A204.1 (cell line): Measurements from ENCODE around the gene HPD.
"Not testable (repeated sequence)": the region's sequence is repeated elsewhere in the genome, so short reads cannot be mapped to it uniquely, and the experiment has no call there.

Source experiments
- FAIRE-seq: peaks from 2 replicates; lab custom pipeline; 2012; peaks lifted over from hg19 to GRCh38; lab: Jason Lieb, UNC

The HPD gene

DNA sequence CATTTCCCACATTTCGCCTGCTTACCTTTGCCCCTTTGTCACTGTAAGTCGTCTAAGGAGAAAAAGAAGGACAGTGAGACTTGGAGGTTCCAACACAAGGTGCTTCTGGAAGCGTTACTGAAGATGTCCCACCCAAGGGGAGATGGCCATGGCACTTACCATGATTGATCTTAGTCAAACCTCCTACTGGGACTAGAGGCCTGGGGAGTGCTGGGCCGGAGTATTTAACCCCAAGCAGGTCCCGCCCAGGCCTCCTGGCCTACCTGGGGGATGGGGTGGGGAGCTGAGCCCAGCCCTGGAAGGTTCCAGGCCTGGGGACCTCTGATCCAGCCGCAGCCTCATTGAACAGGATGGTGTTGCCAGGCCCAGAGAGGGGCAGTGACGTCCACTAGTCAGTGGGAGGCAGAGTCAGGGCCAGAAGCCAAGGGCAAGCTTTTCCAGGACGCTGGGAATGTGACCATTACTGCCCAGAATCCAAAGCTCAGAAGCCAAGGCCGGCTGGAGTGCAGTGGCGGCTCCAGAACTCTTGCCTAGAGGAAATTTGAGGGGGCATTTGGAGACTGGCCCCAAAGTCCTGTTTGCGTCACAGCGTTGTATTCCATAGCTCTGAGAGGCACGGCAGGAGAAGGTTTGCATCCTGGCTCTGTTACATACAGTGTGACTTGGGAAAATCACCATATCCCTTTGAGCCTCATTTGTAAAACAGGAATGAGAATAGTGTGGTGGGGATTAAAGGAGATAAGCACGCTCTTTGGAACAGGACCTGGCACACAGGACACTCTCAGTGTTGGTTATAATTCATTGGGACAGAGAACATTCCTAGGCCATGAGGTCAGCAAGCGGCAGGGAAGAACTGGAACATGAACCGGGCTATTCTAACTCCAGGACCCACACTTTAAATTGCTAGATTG lies at the start of gene HPD:
HPD (minus strand) TSS at position 198 of the 911 bp plus-strand sequence; CDS start at position 162, 36 bp downstream.
- no peak for FAIRE-seq

DNA sequence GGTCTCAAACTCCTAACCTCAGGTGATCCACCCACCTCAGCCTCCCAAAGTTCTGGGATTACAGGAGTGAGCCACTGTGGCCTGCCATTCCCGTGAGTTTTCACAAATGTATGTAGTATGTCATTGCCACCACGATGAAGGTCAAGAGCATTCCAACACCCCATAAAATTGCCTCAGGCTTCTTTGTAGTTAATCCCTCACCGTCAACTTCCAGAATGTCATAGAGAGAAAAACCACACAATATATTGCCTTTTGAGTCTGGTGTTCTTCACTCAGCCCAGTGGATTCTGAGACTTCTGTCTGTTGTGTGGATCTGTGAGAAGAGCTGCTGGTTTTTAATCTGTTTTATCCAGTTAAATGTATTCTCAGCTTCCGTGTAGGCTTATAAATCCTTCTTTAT lies 47.1 kb upstream of the HPD start:
- FAIRE-seq, result no peak

DNA sequence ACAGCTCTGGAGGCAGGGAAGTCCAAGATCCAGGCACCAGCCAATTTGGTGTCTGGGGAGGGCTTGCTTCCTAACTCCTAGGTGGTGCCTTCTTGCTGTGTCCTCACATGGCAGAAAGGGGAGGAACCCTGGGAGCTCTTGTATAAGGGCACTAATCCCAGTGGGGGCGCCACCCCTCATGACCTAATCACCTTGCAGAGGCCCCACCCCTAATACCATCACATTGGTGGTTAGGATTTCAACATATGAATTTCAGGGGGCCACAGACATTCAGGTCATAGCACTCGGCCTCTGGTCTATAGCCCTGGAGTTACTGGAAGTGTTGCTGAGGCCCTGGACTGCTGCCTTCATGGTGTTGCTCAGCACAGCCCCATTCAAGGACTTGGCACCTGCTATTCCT lies 44.5 kb upstream of the HPD start:
- FAIRE-seq, result no peak

DNA sequence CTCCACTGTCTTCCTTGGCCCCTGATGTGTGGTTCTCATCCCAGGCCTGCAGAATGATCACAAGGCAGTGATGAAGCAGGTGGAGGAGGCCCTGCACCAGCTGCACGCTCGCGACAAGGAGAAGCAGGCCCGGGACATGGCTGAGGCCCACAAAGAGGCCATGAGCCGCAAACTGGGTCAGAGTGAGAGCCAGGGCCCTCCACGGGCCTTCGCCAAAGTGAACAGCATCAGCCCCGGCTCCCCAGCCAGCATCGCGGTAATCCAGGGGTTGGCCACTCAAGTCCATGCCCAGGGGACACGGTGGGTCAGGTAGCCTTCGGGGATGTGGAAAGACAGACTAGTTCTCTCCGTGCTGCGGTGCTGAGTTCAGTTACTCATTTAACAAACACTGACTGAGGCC lies 40.9 kb upstream of the HPD start:
- no peak for FAIRE-seq

DNA sequence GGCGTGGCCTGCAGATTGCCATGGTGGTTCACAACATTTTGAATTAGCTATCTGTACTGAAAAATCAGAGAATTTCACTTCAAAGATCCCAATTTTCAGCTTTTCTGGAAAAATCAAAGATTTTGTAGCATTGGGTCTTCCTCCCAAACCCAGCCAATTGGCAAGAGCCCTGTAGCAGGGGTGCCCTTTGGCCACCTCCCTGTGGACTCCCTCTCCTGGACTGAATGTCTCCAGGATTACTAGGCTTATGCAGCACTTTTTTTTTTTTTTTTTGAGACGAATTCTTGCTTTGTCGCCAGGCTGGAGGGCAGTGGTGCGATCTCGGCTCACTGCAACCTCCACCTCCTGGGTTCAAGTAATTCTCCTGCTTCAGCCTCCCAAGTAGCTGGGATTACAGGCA lies 39.6 kb upstream of the HPD start:
- no peak for FAIRE-seq

DNA sequence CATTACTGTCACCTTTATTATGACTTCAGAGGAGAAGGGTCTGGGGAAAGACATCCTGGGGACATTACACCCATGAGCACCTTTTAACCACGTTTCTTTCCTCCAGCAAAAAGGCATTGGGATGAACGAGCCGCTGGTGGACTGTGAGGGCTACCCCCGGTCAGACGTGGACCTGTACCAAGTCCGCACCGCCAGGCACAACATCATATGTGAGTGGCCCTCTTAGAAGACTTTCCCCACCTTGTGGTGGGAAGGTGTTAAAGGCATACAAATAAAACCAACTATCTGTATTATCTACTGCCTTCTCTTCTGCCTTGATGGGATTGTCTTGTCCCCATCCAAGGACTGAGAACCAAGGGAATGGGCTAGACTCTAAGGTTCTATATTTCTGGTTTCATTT lies 36.0 kb upstream of the HPD start:
- FAIRE-seq, result no peak

DNA sequence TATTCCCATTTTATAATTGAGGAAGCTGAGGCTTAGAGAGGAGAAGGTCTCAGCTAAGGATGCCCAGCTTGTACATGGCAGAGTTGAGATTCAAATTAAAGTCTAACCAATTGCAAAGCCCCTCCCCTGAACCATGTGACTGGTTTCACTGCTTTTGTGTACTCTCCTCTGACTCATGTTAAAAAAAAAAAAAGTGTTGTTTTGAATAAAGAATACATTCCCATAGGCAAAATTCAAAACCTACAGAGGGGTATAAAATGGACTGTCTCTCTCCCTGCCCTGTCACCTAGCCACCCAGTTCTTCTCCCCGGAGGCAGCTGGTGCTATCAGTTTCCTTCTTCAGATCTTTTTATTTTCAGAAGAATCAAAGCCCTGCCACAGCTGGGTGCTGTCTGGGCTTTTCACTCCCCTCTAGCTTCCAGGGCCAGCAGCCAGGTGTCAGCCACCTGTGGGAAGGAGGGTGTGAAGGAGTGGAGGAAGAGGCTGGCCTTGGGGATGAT lies 35.4 kb upstream of the HPD start:
- FAIRE-seq, result no peak

DNA sequence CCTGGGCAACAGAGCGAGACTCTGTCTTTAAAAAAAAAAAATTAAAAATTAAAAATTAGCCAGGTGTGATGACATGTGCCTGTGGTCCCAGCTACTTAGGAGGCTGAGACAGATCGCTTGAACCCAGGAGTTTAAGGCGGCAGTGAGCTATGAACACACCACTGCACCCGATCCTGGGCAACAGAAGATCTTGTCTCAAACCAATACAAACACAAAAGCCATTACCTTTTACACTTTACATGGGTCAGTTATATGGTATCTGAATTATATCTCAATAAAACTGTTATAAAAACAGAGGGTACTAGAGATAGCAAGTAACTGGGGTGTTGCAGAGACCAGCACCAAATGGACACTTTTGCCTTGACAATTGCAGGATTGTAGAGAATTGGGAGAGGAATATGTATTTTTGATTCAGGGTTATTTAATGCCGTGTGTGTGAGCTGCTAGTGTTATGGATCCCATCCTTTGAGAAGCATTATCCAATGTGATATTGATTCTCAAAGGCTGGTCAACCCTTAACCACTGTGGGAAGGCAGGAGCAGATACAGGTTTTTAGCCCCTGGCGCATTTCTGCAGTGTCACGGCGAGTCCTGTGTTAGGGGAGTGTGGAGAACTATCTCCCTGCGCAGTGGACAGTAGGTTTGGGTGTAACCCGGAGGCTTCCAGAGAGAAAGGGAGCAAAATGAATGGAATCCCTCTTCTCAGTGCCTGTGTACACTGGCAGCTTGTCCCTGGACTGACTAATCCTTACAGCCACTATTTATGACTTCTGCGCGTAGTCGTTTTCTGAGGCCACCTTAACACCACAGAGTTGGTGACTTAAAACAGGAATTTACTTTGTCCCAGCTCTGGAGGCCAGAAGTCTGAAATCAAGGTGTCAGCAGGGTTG lies 34.3 kb upstream of the HPD start:
- FAIRE-seq, result no peak

DNA sequence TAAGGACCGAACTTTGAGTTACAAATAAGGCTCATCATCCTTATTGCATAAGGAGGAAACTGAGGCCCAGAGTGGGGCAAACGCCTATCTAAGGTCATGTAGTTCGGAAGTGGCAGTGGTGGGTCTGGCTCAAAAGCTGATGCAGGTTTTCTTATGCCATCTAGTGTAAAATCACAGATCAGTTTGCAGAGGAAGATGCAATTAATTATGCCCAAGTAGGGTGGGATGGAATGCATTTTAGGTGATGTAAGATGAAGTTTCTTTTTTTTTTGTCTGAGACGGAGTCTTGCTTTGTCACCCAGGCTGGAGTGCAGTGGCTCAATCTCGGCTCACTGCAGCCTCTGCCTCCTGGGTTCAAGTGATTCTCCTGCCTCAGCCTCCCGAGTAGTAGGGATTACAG lies 31.0 kb upstream of the HPD start:
- not testable (repeated sequence) for FAIRE-seq

DNA sequence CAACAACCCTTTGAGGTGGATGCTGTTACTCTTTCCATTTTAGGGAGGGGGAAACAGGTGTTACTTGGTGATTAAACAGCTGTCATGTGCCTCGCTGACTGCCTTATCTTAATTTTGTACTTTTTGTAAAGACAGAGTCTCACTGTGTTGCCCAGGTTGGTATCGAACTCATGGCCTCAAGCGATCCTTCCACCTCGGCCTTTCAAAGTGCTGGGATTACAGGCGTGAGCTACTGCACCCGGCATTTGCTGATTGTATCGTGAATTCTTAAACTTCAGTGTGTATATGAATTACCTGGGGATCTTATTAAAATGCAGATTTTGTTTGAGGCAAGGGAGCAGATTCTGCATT lies 30.6 kb upstream of the HPD start:
- FAIRE-seq, result no peak

DNA sequence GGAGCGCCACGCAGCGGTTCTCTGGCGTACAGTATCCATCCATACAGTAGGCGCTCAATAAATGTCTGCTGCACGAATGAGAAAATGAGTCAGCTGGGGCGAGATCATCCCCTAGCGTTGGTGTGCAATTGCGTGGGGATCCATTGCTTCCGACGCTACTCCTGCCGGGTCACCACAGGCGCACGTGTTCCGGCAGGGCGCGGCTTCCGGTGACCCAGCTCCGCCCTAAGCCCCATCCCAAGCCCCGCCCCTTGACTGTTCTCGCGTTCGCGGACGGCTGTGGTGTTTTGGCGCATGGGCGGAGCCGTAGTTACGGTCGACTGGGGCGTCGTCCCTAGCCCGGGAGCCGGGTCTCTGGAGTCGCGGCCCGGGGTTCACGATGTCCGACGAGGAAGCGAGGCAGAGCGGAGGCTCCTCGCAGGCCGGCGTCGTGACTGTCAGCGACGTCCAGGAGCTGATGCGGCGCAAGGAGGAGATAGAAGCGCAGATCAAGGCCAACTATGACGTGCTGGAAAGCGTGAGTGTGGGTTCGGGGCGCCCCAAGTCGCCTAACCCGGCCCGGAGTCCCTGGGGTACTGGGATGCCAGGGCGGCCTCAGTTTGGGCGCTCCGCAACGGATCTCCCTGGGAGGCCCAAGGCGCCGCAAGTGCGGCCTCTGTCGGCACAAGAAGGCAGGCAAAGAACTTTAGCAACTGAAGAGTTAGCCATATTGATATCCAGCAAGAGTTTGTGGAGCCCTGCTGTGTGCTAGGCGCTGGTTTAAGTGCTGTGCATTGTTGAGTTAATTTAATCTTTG lies 30.0 kb upstream of the HPD start, which contains the start of gene PSMD9:
PSMD9 (plus strand) TSS at position 313 of the 796 bp plus-strand sequence; CDS start at position 380, 67 bp downstream.
- peak; percentile 94 for FAIRE-seq

DNA sequence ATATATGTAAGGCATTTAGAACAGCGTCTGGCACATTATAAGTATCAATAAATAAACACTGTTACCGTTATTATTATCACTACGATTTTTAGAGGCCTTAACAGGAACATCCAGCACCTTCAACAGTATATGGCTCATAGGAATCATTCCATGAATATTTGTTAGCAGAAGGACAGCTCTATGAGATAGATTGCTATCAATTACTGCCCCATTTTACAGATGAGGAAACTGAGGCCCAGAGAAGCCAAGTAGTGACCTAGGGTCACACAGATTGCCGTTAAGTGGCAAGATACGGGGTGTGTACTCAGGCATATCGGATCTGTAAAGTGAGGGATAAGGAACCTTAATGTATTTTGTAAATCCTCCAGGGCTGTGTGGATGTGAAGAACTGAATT lies 29.4 kb upstream of the HPD start:
- FAIRE-seq, result no peak

DNA sequence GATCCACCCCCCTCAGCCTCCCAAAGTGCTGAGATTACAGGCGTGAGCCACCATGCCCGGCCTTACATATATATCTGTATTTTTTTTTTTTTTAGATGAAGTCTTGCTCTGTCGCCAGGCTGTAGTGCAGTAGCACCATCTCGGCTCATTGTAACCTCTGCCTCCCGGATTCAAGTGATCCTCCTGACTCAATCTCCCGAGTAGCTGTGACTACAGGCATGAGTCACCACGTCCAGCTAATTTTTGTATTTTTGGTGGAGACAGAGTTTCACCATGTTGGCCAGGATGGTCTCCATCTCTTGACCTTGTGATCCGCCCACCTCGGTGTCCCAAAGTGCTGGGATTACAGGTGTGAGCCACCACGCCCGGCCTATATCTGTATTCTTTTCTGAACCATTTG lies 26.5 kb upstream of the HPD start:
- not testable (repeated sequence) for FAIRE-seq

DNA sequence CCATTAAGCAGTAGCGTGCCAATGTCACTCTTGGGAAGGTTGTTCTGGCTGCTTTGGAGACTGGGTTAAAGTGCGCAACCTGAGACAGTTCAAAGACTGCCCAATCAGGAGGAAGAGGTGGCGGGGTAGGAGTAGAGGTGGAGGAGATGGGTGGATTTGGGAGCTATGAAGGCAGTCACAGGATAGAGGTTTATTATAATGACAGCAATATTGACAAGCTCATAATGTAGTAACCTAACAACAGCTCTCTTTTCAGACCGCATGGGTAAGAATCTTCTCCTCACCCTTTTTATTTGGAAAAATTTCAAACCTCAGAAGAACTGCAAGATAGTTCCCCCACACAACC lies 24.6 kb upstream of the HPD start:
- FAIRE-seq, result no peak

DNA sequence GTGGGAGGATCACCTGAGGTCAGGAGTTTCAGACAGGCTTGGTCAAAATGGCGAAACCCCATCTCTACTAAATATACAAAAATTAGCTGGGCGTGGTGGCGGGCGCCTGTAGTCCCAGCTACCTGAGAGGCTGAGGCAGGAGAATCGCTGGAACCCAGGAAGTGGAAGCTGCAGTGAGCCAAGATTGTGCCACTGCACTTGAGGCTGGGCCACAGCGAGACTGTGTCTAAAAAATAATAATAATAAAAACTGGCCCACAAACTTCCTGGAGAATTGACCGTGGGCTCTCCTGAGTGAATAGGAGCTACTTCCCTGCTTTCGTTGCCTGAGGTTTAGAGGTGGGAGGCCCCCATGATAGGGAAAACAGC lies 17.4 kb upstream of the HPD start:
- FAIRE-seq, result not testable (repeated sequence)

DNA sequence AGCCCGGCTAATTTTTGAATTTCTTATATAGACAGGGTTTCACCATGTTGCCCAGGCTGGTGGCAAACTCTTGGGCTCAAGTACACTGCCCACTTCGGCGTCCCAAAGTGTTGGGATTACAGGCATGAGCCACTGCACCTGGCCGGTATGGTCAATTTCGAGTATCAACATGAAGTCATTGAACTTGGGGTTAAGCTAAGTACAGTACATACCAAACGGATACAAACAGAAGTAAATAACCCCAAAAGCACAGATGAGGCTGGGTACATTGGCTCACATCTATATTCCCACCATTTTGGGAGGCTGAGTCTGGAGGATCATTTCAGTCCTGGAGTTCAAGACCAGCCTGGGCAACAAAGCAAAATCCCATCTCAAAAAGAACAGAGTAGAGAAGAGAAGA lies 16.9 kb upstream of the HPD start:
- FAIRE-seq, result no peak

DNA sequence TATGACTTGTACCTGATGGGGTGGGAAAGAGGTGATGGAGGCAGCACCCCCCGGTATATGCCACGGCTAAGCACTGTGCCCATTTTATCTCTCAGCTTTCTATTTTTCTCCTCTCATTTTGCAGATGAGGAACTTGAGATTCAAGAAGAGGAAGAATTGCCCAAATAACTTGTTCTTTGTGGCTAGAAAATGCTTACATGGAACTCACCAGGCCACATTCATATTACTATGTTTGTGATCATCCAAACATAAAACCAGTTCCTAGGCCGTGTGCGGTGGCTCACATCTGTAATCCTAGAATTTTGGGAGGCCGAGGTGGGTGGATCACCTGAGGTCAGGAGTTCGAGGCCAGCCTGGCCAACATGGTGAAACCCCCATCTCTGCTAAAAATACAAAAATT lies 15.4 kb upstream of the HPD start:
- FAIRE-seq, result no peak

DNA sequence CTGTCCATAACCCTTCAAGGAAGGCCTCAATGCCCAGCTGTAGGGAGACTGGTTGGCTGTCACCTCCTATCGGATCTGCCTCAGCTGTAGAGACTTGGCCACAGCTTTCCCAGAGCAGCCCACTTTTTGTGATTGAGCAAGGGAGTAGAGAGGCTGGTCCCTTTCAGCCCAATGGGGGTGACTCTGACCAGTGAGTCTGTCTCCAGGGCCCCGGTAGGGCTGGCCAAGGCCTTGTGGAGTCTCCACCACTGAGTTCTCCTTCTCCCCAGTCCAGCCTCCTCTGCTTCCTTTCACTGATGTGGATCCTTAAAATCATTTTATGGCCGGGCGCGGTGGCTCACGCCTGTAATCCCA lies 14.5 kb upstream of the HPD start:
- FAIRE-seq, result no peak

DNA sequence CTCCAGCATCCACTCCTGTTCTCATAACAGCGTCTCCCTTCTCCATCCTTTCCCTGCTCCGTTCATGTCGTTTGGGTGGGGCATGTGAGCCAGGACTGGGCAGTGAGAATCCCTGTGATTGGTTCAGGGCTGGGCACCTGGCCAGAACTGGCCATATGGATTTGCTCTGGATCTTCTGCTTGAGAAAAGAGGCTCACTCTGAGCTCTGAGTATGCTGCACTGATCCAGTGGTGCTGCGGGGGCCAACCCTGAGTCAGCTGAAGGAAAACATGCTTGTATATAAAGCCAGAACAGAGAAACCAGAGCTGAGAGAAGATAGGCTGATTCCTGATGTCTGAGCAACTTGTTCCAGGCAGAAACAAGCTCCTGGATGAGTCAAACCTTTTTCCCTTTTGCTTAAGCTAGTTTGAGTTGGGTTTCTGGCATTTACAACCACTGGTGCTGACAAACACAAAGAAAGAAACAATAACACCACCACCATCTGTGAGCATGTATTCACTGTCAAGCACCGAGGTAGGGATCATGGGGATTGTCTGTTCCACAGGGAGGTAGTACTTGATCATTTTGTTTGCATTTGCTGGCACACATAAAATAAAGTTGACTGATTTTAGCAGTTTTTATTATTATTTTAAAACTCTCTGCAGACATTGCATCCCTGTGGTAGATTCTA lies 14.0 kb upstream of the HPD start:
- FAIRE-seq, result no peak

DNA sequence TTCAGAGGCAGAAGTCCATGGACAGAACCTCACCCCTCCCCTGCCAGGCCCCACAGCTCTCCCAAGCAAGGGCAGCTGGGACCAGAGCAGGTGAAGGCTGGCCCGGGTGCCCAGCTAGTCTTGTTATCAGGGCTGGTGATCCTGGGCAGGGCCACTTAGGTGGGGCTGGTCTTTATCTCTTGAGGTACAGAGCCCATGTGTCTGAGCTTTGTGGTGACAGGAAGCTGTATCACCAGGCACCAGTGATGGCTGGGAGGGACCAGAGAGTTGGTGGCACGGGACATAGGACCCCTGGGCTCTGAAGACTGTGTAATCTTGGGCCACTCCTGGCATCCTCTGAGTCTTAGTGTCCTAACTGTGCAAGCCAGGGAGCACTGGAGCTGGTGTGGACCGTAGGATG lies 12.8 kb upstream of the HPD start:
- no peak for FAIRE-seq

DNA sequence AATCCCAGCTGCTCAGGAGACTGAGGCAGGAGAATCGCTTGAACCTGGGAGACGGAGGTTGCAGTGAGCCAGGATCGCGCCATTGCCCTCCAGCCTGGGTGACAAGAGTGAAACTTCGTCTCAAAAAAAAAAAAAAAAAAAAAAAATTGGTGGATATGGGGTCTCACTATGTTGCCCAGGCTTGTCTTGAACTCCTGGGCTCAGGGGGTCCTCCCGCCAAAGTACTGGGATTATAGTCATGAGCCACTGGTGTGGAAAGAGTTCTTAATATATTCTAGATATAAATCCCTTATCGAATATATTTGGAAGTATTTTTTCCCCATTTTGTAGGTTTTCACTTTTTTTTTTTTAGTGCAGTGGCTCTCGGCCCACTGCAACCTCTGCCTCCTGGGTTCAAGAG lies 10.6 kb upstream of the HPD start:
- FAIRE-seq, result not testable (repeated sequence)

DNA sequence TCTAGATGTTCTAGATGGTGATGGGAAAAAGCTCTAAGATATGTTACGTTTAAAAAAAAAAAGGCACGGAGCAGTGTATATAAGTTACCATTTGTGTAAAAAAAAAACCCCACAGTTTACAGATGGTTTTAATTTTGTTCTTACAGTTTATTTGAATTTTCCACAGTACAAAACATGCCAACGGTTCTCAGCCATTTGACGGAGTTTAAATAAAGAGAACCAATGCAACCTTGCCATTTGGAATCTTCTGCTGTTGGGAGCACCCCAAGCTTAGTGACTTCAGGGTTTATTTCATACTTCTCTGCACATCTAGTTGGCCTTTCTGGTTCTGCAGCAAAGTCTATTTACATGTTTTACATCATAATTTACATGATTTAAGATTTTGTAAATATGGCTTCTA lies 7.7 kb upstream of the HPD start:
- no peak for FAIRE-seq
